HG02884 (cell line): ENCODE data around the gene ATP9B.
"Not testable (repeated sequence)": the region's sequence is repeated elsewhere in the genome, so short reads cannot be mapped to it uniquely, and the experiment has no call there.

Source experiments
- ATAC-seq: cut with Tn5 transposase; IDR thresholded peaks from one replicate; pipeline ENCODE4 v1.9.1; 2021; ENCODE audit warnings: mild to moderate bottlenecking, moderate library complexity; ENCODE audit not compliant: unreplicated experiment

Gene ATP9B

GRCh38 chr18:79071503-79072210 lies 2.5 kb downstream of the ATP9B start:
- no peak for ATAC-seq

- not testable (repeated sequence) for ATAC-seq
Measured at GRCh38 chr18:79072655-79073054, 3.5 kb downstream of the ATP9B start.

GRCh38 chr18:79077181-79077580 lies 8.0 kb downstream of the ATP9B start:
- ATAC-seq: no peak

- not testable (repeated sequence) for ATAC-seq
Measured at GRCh38 chr18:79078791-79079190, 9.6 kb downstream of the ATP9B start.

- no peak for ATAC-seq
Measured at GRCh38 chr18:79092874-79093273, 23.7 kb downstream of the ATP9B start.

GRCh38 chr18:79093986-79094385 lies 24.8 kb downstream of the ATP9B start:
- no peak for ATAC-seq

- no peak for ATAC-seq
Measured at GRCh38 chr18:79095216-79095615, 26.0 kb downstream of the ATP9B start.

- ATAC-seq: no peak
Measured at GRCh38 chr18:79100944-79101343, 31.8 kb downstream of the ATP9B start.

- no peak for ATAC-seq
Measured at GRCh38 chr18:79102886-79103285, 33.7 kb downstream of the ATP9B start.

GRCh38 chr18:79104137-79104536 lies 34.9 kb downstream of the ATP9B start:
- ATAC-seq: no peak

GRCh38 chr18:79105455-79105854 lies 36.3 kb downstream of the ATP9B start:
- no peak for ATAC-seq

- ATAC-seq: no peak
Measured at GRCh38 chr18:79106084-79106483, 36.9 kb downstream of the ATP9B start.

- no peak for ATAC-seq
Measured at GRCh38 chr18:79107886-79108285, 38.7 kb downstream of the ATP9B start.

- ATAC-seq: no peak
Measured at GRCh38 chr18:79108549-79109215, 39.5 kb downstream of the ATP9B start.

GRCh38 chr18:79111483-79111882 lies 42.3 kb downstream of the ATP9B start:
- no peak for ATAC-seq

GRCh38 chr18:79117385-79117784 lies 48.2 kb downstream of the ATP9B start:
- ATAC-seq: no peak

- ATAC-seq: no peak
Measured at GRCh38 chr18:79117788-79118187, 48.6 kb downstream of the ATP9B start.

- ATAC-seq: no peak
Measured at GRCh38 chr18:79118797-79119196, 49.6 kb downstream of the ATP9B start.

GRCh38 chr18:79121746-79122474 lies 52.7 kb downstream of the ATP9B start:
- ATAC-seq: no peak

- no peak for ATAC-seq
Measured at GRCh38 chr18:79123948-79124347, 54.8 kb downstream of the ATP9B start.

- no peak for ATAC-seq
Measured at GRCh38 chr18:79129120-79129519, 59.9 kb downstream of the ATP9B start.

- no peak for ATAC-seq
Measured at GRCh38 chr18:79133724-79134123, 64.5 kb downstream of the ATP9B start.
